ENCODE measurements around the gene HYAL2. TPM values are rescaled to one million over a fixed set of nuclear protein-coding genes. Genes with fewer than 3 reads are reported as not detected.

The HYAL2 gene
- total RNA-seq, 4 donors from 2014 or later: 36.7 to 68.9 (median 51.5) TPM

- peaks cover 0 to 27% (median 1%) of the 10 kb centered on the region in 4 donors for H3K27me3 ChIP-seq
- no peak overlapping the region for H3K4me3 ChIP-seq
- H3K36me3 ChIP-seq: no peaks in the 10 kb centered on the region
- H3K4me1 ChIP-seq: peaks cover 0 to 23% (median 7%) of the 10 kb centered on the region in 3 donors
- DNase-seq: no peak
- no peaks in the 10 kb centered on the region for H3K9me3 ChIP-seq
- intact Hi-C loops (cut with DNase I): loop anchor here (10.0 kb wide), 1 partner anchor 45 kb away; the partner anchor contains the start of genes HYAL2 and TUSC2
- TF ChIP-seq POLR2A (IDR thresholded peaks at IDR 0.05) (no peak), CTCF (IDR thresholded peaks at IDR 0.05) (no peak)
- H3K27ac ChIP-seq: no peak overlapping the region
- 91 to 98% methylated on average over 6 of the region's 8 CpGs for WGBS, 2 donors
Observed at GRCh38 chr3:50279255-50280016, 43.1 kb downstream of the HYAL2 start.

- Histone ChIP-seq H3K27me3 (peaks cover 0 to 33% (median 1%) of the 10 kb centered on the region in 4 donors), H3K27ac (no peak within 1 kb of the TSS), H3K9me3 (no peaks in the 10 kb centered on the region), H3K4me1 (peaks cover 0 to 29% (median 12%) of the 10 kb centered on the region in 3 donors), H3K4me3 (no peak within 1 kb of the TSS), H3K36me3 (no peaks in the 10 kb centered on the region)
- intact Hi-C loops (cut with DNase I): loop anchor here (10.0 kb wide), 1 partner anchor 46 kb away; the partner anchor contains the start of genes HYAL2 and TUSC2
- no peak for DNase-seq
- WGBS, 2 donors: no CpG with 5 or more reads among the region's 2 CpGs
- TF ChIP-seq POLR2A (IDR thresholded peaks at IDR 0.05) (no peak), CTCF (IDR thresholded peaks at IDR 0.05) (no peak)
Observed at GRCh38 chr3:50278880-50279224, 43.7 kb downstream of the HYAL2 start, which contains the start of gene LSMEM2. Gene LSMEM2, plus strand, starts transcription at chr3:50279087. Its CDS starts 27 bp downstream, at chr3:50279114.

GRCh38 chr3:50278123-50278879, 44.2 kb downstream of the HYAL2 start:
- H3K27ac ChIP-seq: no peak overlapping the region
- peaks cover 4 to 34% (median 18%) of the 10 kb centered on the region in 3 donors for H3K4me1 ChIP-seq
- whole genome bisulfite sequencing, 2 donors: 67 to 78% methylated on average over 3 to 4 of the region's 4 CpGs
- TF ChIP-seq POLR2A (IDR thresholded peaks at IDR 0.05) (no peak), CTCF (IDR thresholded peaks at IDR 0.05) (no peak)
- no peak for DNase-seq
- no peaks in the 10 kb centered on the region for H3K36me3 ChIP-seq
- H3K27me3 ChIP-seq: peaks cover 0 to 39% (median 3%) of the 10 kb centered on the region in 4 donors
- intact Hi-C loops (cut with DNase I): loop anchor here (10.0 kb wide), 1 partner anchor 46 kb away; the partner anchor contains the start of genes HYAL2 and TUSC2
- H3K9me3 ChIP-seq: no peaks in the 10 kb centered on the region
- H3K4me3 ChIP-seq: no peak overlapping the region

GRCh38 chr3:50276762-50277101, 45.8 kb downstream of the HYAL2 start:
- WGBS, 2 donors: 76 to 77% methylated on average over 8 to 13 of the region's 17 CpGs
- Histone ChIP-seq H3K27me3 (peaks cover 0 to 40% (median 3%) of the 10 kb centered on the region in 4 donors), H3K9me3 (no peaks in the 10 kb centered on the region), H3K36me3 (no peaks in the 10 kb centered on the region), H3K4me1 (peaks cover 11 to 47% (median 26%) of the 10 kb centered on the region in 3 donors), H3K27ac (no peak overlapping the region), H3K4me3 (no peak overlapping the region)
- TF ChIP-seq POLR2A (IDR thresholded peaks at IDR 0.05) (no peak), CTCF (IDR thresholded peaks at IDR 0.05) (no peak)
- intact Hi-C loops (cut with DNase I): loop anchor here (10.0 kb wide), 1 partner anchor 48 kb away; the partner anchor contains the start of genes HYAL2 and TUSC2
- DNase-seq: no peak

Measured in esophagus squamous epithelium (tissue), 5 donors.